HK-2 (cell line): ENCODE results near the gene DLX2.

ENCODE experiments used
- DNase-seq: peaks from one replicate; pipeline ENCODE4 v3.0.0-alpha.2; 2018; ENCODE audit not compliant: unreplicated experiment

Gene DLX2

GRCh38 chr2:172053486-172053885 is 49.2 kb downstream of the DLX2 start:
- no peak for DNase-seq

GRCh38 chr2:172052000-172052983 is 50.4 kb downstream of the DLX2 start:
- DNase-seq, result no peak

- no peak for DNase-seq
Observed at GRCh38 chr2:172050479-172051125, 52.1 kb downstream of the DLX2 start.

GRCh38 chr2:172049567-172050120 is 53.1 kb downstream of the DLX2 start:
- DNase-seq, result no peak
